T-helper 1 cell (primary cell): ENCODE measurements around the gene SLC35E1.
"Not testable (repeated sequence)": the region's sequence is repeated elsewhere in the genome, so short reads cannot be mapped to it uniquely, and the experiment has no call there.

ENCODE experiments used
- DNase-seq, 5 donors: peaks; one replicate each; pipeline ENCODE4 v3.0.0-alpha.2; 2012 to 2020

The SLC35E1 gene

DNA sequence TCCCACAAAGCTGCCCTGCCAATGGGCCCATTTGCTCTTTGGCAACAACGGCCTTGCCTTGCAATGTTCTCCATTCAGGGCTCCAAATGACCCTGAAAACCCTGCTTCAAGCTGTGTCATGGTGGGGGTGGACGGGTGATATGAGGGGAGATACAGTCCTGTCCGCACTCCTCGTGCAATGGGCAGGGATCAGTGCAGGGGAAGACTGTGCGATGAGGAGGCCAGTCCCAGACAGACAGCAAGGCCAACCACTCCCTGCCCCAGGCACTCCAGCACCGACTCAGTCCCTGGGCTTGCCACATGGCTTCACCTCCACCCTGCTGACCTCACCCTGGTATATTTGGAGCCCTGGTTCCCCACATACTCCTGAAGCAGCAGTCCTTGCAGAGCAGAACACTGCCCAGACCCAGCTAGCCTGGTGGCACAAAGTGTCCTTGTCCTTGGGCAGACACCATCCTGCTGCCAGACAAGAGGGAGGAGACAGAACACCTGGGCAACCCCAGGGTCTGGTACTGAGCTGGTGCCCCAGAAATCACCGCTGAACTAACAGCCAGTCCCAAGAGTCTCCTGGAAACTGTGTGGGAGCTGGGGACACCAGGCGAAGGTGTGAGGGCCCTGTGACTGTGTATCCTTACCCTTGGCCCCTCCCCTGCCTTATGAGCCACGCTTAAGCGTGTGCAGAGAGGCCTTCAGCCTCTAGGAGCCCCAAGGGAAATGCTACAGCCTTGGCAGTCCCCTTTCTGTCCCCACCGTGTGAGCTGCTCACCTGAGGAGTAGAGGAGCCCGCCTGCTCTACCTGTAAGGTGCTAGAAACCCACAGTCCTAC, 9.1 kb upstream of the SLC35E1 start:
- no peak for DNase-seq

DNA sequence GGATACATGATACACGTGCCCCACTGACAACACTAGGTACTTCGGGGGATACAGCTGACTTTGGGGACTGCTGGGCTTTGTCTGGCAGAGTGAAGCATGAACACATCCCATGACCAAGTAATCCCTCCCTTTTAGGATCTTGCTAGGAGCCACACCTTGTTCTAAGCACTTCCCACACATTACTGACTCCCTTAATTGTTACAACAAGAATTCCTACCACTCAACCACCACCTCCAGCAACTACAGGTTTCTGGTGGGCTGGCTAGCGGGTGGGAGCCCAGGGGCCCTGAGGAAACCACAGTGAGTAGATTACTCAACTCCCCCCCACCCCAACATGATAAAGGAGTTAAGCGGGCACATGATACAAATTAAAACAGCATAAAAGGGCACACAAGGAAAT, 7.2 kb upstream of the SLC35E1 start:
- DNase-seq, result no peak

DNA sequence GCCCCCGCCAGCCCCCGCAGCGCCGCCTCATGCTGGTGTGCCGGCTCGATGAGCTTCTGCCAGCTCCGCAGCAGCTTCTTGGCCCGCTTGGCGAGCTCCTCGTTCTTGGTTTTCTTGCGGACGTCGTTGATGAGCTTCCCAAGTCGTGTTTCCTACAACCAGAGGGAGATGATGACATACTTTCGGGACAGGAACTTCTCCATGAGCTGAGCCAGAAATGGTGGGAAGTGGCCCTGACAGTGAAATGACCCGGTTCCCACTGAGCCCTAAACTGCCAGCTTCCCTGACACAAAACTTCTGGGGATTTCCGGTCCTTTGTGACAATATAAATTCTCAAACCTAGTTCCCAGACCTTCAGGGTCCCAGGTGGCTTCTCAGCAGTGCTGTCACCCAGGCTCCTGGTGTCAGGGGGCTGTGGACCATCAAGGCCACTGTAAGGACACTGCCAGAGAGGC, 5.3 kb upstream of the SLC35E1 start:
- DNase-seq, result no peak

DNA sequence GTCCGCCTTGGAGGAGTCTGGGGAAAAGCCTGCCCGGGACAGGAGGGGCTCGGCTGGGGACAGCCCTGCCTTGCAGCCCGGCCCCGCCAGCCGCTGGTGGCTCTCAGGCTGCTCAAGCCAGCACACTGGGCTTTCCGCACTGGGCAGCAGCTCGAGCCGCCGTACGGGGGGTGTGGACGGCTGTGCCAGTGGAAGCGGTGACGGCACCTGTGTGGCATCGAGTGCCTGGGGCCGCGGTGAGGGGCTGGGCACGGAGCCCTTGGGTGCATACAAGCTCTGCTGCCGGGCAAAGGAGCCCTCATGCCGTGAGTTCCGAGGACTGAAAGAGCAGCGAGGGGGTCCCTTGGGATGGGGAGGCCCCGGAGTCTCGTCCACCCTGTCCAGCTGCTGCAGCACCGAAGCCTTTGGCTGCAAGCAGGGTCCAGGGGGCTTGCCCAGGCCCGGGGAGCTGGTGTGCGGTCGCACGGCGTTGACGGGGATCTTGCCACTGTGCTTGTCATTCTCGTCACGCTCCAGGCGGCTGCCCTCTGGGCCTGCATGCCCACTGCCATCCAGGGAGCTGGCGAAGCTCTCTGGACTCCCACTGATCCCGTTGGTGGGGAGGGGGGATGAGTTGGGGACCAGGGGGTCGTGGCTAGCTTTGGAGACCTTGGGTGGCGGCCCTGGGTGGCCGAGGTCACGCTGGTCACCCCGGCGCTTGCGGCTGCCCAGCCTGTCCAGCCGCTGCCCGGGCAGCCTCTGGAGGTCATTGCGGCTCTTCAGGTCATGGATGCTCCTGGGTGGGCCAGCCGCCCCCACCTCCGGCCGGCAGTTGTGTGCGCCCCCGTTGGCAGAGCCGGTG, 4.7 kb upstream of the SLC35E1 start:
- DNase-seq, result no peak

DNA sequence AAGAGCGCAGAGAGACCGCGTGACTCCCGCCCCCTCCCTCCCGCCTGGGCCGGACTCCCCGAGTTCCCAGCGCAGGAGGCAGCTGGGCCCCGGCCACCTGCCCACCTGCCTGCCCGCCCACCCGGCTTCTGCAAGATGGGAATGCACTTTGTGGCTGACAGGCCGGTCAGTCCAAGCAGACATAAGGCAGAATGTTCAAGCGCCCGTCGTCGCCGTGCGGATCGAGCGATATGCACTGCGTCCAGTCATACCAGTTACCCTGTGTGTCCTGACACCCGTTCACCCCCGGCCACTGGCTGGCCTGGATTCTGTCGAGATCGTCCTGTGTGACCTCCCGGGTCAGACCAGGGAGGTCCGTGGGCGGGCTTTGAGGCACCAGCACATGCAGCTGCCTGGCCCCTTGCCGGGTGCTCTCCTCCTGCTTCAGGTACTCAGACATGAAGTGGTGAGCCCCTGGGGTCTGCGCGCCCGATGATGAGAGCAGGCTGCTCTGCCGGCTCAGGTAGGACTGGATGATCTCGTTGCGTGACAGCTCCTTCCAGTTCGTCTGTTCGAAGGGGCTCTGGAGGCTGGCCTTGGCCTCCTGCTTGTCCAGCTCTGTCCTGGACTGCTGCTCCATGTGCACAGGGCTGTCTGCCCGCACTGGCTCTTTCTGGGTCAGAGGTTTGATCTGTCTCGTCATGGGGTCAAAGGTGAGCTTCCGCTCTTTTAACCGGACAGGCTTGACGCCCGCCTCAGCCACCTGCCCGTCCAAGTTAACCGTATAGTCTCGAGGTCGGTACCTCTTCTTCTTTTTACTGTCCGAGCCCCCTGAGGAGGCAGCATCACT, 3.9 kb upstream of the SLC35E1 start:
- no peak for DNase-seq

DNA sequence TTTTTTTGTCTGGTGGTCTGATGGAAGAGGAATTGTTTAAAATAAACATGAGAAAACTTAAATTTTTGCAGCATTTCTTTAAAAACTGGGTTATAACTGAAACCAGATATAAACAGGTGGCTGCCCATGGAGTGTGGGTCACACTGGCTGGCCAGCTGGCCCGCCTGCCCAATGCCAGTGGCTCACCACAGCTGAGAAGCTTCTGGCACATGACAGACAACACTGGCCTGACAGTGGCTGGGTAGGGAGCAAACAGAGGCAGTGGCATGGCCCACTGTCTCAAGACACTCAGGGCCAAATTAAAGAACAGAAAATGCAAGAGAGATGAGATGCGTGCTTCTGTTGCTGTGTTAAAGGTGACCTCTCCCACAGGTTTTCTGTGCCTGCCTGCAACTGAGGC, 3.1 kb upstream of the SLC35E1 start:
- no peak for DNase-seq

DNA sequence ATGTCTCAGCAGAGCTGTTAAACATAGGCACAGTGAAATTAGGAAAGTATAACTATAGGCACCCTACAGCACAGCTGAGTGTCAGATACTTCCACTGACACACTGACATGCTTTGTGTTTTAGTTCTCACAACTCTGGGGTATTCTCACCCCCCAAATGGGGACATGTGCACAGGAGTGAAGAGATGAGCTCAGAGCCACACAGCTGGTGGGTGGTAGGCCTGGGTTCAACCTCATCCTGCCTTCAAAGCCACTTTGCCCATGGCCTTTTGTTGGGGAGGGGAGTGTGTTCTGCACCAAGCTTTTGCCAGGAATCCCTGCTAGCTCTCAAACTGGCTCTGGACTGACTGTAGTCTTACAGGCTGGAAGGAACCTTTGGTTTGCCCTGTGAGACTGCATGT, 1.7 kb upstream of the SLC35E1 start:
- DNase-seq, result no peak

DNA sequence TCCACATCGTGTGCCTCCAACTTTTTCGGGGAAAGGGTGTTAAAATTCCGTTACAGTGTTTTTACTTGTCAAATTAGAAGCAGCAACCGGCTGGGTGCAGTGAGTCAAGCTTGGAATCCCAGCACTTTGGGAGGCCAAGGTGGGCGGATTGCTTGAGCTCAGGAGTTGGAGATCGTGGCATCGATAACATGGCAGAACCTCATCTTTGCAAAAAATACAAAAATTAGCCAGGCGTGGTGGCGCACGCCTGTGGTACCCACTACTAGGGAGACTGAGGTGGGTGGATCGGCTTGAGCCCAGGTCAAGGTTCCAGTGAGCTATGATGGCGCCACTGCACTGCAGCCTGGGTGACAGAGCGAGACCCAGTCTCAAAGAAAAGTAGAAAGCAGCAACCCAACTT, 1.1 kb upstream of the SLC35E1 start:
- DNase-seq, result no peak

DNA sequence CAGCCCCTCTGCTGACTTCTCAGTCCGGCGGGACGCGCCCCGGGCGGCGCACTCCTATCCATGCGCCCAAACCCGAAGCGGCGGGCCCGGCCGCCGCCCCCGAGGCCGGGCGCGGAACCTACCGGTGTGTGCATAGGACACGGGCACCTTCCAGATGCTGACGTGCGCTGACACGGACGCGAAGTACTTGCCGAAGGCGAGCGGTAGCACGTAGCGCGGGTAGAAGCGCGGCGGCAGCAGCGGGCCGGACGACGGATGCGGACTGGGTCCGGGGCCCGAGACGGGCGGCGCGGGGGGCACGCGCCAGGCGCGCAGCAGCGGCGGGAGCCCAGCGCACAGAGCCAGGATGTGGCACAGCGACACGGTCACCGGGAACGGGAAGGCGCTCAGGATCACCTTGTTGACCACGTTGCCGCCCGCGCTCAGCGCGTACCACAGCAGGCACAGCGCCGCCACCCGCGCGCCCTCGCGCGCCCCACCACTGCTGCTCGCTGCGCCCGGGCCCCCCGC, 338 bp downstream of the SLC35E1 start:
- peak in 2 of 5 donors; percentile 33 to 58 for DNase-seq

DNA sequence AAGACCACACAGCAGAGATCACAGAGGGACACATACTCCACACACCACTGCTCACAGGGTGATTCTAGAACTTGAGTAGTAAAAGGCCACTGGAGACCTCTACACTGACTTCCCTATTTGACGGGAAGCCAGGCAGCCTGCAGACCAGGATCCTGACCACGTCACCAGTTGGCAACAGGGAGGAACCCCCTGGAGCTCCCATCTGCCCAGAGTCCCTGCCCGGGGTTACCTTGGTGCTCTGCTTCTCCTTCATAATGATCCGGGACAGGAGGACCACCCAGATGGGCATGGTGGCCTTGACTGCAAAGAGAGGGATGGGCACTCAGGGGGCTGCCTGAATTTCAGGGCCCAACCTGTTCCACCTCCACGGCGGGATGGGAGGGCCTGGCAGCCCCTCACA, 932 bp downstream of the SLC35E1 start:
- DNase-seq, result no peak

DNA sequence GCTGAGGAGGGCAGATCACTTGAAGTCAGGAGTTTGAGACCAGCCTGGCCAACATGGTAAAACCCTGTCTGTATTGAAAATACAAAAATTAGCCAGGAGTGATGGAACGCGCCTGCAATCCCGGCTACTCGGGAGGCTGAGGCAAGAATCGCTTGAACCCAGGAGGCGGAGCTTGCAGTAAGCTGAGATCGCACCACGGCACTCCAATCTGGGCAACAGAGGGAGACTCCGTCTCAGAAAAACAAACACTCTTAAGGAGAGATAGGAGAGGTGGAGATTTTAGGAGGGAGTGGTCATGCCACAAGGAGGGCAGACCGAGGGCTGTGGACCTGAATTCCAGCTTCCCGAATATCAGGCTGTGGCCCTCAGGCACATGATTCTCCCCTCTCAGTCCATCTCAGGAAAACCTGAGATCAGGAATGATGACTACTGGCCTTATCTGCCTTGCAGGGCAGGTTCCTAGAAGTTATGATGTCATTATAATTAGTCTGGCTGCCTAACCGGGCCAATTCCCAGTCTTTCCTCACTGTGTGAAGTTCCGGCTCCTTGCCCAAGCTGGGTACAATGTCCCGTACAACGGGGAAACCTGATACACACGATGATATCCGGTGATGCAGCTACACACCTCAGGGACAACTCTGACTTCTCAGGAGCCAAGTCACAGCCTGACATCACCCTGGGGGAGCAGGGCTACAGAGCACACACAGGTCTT, 2.5 kb downstream of the SLC35E1 start:
- DNase-seq, result no peak

DNA sequence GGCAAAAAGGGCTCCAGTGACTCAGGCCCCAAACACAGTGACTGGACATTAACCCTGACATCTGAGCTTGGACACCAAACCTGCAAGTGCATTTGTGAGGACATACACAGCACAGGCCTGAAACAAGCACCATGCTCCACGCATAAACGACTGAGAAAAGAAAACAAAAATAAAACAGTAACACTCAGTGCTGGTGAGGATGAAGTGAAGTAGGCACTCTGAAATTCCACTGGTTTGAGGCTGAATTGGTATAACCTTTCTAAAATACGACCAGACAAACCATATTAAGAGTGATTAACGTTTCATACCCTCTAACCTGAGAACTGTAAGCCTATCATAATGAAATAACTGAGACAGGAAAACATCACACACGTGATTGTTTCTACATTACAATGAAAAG, 5.5 kb downstream of the SLC35E1 start:
- no peak for DNase-seq

DNA sequence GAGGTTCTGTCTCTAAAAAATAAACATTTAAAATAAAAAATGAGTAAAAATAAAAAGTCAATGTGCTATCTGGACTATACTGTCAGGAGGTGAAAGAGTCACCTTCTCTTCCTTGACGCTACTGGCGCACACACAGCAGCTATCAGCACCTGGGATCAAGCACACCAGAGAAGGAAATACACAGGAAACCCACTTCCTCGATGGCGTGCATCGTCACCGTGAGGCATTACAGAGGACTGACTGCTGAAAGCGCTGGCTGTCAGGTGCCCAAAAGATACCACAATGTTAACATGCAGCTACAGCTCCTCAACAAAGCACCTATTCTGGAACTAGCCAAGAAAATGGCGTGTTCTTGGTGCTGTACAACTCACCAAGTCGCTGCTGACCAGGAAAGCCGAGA, 6.1 kb downstream of the SLC35E1 start:
- peak; percentile 74 to 92 (median 80) for DNase-seq

DNA sequence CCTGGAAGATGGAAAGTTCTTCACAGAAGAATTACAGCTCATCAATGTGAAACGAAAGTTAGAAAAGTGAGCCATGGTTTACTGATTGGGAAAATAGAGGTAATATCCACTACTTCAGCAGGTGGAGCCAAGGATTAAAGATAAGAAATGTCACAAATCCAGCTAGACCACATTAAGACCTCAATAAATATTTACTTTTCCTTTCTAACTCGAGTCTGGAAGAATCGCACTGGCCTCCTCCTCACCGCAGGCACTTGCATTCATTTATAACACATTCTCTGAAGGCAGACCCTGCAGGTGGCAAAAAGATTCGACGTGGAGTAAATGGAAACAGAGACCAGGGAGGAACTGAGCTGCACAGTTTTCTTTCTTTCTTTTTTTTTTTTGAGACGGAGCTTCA, 7.4 kb downstream of the SLC35E1 start:
- DNase-seq, result no peak

DNA sequence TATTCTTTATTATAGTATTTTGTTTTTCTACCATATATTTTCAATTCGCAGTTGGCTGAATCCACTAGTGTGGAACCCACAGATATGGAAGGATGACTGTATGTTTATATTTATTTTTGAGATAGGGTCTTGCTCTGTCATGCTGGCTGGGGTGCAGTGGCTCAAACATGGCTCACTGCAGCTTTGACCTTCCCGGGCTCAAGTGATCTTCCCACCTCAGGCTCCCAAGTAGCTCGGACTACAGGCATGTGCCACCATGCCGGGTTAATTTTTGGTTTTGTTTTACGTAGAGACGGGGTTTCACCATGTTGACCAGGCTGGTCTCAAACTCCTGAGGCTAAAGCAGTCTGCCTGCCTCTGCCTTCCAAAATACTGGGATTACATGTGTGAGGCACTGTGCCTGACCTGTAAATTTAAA, 9.6 kb downstream of the SLC35E1 start:
- no peak for DNase-seq

DNA sequence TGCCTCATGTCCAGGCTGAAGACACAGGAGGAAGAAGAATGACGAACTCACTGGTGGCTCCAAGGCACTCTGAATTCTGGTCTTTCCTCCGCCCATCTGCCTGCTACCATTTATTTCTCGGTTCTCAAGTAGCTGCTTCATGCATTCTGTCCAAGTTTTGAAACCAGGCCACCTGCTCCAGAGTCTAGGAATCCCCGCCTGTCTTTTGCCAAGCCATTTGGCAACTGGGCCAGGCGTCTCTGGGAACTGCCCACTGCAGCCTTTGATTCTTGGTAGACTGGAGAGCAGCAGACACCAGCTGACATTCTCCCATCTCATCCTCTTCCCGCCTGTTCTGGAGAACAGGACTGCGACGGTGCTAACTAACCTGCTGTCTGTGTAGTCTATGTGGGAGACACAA, 10.8 kb downstream of the SLC35E1 start:
- DNase-seq, result no peak

DNA sequence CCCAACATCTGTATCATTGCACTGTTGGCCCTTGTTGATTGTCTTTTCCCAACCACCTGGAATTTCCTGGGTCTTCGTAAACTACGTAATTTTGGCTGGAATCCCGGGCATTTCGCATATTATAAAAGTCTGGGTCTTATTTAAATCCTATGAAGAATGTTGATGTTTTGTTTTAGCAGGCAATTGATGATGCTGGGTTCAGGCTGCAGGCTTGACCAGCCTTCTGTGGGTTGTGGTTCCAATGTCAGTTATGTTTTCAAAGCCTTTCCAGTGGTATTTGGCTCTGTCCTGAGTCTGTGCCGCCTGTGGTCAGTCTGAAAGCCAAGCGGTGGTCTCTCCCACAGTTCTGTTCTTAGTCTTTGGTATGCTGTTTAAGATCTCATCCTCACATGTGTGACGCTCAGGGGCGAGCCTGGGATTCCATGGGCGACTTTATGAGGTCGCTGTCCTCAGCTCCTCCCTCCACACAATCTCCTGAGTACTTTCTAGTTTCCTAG, 12.4 kb downstream of the SLC35E1 start:
- no peak for DNase-seq

DNA sequence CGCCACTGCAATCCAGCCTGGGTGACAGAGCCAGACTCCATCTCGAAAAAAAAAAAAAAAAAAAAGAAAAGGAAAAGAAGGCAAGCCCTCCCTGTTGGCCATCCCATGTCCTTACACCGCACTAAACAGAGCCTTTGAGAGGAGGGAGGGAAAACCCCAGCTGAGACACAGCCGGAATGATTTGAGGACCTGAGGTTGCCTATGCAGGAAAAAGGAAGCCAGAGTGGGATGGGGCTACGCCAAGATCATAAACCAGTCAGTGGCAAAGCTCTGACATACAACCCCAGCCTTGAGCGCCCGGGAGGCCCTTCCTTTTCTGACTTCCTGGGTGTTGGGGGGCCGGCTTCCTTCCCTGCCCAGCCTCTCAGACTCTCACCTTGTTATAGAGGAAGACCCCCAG, 17.4 kb downstream of the SLC35E1 start:
- DNase-seq, result no peak

DNA sequence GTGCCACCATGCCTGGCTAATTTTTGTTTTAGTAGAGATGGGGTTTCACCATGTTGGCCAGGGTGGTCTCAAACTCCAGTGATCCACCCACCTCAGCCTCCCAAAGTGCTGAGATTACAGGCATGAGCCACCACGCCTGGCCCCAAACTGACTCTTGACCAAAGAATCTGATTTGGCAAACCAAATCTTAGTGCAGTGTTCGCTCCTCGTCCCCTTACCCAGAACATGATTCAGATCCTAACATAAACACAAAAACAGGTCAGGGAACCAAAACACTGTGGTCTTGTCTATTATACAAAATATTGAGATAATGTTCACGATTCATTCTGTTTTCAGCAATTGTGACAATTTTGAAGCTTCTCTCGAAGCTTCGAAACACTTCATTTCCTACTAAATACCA, 20.3 kb downstream of the SLC35E1 start:
- DNase-seq, result not testable (repeated sequence)

DNA sequence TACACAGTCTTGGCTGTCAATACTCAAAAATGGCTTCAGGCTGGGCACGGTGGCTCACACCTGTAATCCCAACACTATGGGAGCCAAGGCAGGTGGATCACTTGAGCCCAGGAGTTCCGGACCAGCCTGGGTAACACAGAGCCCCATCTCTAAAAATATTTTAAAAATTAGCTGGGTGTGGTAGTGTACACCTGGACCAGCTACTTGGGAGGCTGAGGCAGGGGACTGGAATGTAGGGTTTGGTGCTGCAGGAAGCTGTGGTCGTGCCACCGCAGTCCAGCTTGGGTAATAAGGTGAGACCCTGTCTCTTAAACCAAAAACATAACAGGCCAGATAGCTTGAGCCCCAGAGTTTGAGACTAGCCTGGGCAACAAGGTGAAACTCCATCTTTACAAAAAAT, 23.3 kb downstream of the SLC35E1 start:
- no peak for DNase-seq

DNA sequence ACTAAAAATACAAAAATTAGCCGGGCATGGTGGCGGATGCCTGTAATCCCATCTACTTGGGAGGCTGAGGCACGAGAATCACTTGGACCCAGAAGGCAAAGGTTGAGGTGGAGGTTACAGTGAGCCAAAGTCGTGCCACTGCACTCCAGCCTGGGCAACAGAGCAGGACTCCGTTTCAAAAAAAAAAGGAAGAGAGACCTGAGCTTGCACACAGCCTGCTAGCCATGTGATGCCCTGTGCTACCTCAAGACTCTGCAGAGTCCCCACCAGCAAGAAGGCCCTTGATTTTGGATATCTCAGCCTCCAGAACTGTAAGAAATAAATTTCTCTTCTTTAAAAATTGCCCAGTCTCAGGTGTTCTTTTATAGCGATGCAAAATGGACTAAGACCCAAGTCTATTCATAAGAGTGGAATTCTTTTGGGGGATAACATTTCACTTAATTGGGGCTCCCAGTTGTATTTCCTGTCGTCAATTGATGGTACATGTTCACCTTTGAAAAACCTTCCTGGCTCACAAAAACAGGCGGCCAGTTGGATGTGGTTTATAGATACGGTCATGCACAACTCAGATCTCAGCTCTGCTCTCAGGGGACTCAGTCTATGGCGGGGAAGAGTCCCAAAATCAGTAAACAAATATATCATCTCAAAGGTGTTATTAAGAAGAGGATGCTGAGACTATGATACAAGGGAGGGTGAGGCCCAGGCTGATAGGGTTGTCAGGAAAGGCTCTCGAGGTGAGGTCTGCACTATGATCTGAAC, 27.6 kb downstream of the SLC35E1 start:
- DNase-seq, result no peak
